Upper lobe of left lung (tissue), 4 donors: ENCODE measurements around the gene OR51M1.

Source experiments
- CTCF ChIP-seq, 6 experiments: fragments of 450-650 bp in 4 of 6; fragments of 200-600 bp in 2 of 6; sonication (generic) in 2 of 6; IDR thresholded peaks; one replicate each; pipeline ENCODE4 v1.5.1; 2016 to 2019; ENCODE audit warnings: antibody characterized with exemption in 6 of 6
- EP300 ChIP-seq, 4 donors: sonication (generic); formaldehyde crosslinking; IDR thresholded peaks; one replicate each; pipeline ENCODE4 v1.5.1; 2017; ENCODE audit warnings: antibody characterized with exemption in 4 of 4, control low read depth in 2 of 4
- POLR2A ChIP-seq, 4 donors: fragments of 450-650 bp; IDR thresholded peaks; one replicate each; pipeline ENCODE4 v1.5.1; 2016 to 2017; ENCODE audit warnings: antibody characterized with exemption in 4 of 4, mild to moderate bottlenecking in 2 of 4

- no peak for TF ChIP-seq CTCF (IDR thresholded peaks at IDR 0.05)
- no peak for TF ChIP-seq POLR2A (IDR thresholded peaks at IDR 0.05)
- no peak for TF ChIP-seq EP300 (IDR thresholded peaks at IDR 0.05)
Observed at GRCh38 chr11:5336331-5336730, 47.3 kb upstream of the OR51M1 start.
